Tibial artery (tissue), 4 donors: ENCODE measurements around the gene TPPP.
A peak's percentile ranks its signal among the peaks of the same experiment; 100 is the strongest.
"Not testable (repeated sequence)": the region's sequence is repeated elsewhere in the genome, so short reads cannot be mapped to it uniquely, and the experiment has no call there.

Experiments
- DNase-seq, 2 donors: peaks; one replicate each; pipeline ENCODE4 v3.0.0-alpha.2; 2019
- H3K27ac ChIP-seq, 2 donors: fragments of 200-600 bp; sonication (generic) in 1 of 2; 1 replicate in 1 of 2; 2 replicates in 1 of 2; pipeline ENCODE4 v1.5.1; 2018 to 2019; ENCODE audit warnings: mild to moderate bottlenecking in 1 of 2
- H3K27me3 ChIP-seq, 2 donors: fragments of 200-600 bp; sonication (generic) in 1 of 2; one replicate each; pipeline versions ENCODE4 v1.5.1 to v1.6.0; 2016 to 2019
- H3K36me3 ChIP-seq, 3 donors: fragments of 200-600 bp; sonication (generic) in 2 of 3; one replicate each; pipeline ENCODE4 v1.5.1; 2016 to 2019; ENCODE audit warnings: mild to moderate bottlenecking in 2 of 3
- H3K4me1 ChIP-seq, 4 donors: fragments of 200-600 bp; sonication (generic) in 2 of 4; 1 replicate in 3 of 4; 2 replicates in 1 of 4; pipeline ENCODE4 v1.5.1; 2016 to 2019
- H3K4me3 ChIP-seq, 2 donors: fragments of 200-600 bp; sonication (generic) in 1 of 2; 1 replicate in 1 of 2; 2 replicates in 1 of 2; pipeline ENCODE4 v1.5.1; 2018 to 2019; ENCODE audit warnings: mild to moderate bottlenecking in 2 of 2
- H3K9me3 ChIP-seq, 3 donors: fragments of 200-600 bp; sonication (generic) in 1 of 3; one replicate each; pipeline ENCODE4 v1.5.1; 2016 to 2019
- intact Hi-C: fragments of 100-400 bp; cut with DNase I; formaldehyde crosslinking; loops from one replicate; pipeline ENCODE4 v1.15.0; 2023; ENCODE audit warnings: low total_unique reads

The TPPP gene

DNA sequence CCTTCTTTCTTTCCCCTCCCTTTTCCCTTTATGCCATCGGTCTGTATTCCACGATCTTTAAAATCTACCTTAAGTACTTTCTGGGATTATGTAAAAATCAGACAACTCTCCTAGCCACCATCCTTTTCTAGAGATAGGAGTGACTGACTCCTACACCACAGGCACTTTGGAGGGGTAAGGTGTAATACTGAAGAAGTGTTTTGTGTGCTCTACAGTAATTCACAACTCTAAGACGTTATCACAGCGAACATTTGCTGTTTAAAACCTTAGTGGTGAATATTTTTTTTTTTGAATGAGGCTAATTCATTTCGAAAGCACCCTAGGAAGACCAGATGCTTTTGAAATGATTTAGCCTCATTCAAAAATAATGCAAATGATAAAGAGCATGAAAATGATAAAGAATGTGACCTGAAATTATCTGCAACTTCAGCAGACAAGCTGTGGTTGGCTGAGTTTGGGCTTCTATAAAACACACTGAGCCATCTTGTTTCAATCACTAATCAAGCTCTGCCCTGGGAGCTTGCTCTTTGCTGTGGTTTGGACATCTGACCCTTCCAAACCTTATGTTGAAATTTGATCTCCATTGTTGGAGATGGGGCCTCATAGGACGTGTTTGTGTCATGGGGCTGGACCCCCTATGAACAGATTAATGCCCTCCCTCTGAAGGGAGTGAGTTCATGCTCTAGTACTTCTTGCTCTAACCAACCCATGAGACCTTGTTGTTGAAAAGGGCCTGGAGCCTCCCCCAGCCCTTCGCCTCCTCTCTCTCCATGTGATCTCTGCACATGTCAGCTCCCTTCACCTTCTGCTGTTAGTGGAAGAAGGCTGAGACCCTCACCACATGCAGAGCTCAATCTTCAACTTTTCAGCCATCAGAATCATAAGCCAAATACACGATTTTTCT is 21.3 kb upstream of the TPPP start:
- DNase-seq, H3K9me3 ChIP-seq, H3K36me3 ChIP-seq, H3K4me1 ChIP-seq, H3K4me3 ChIP-seq, H3K27me3 ChIP-seq, intact Hi-C loops, H3K27ac ChIP-seq: not testable (repeated sequence)

DNA sequence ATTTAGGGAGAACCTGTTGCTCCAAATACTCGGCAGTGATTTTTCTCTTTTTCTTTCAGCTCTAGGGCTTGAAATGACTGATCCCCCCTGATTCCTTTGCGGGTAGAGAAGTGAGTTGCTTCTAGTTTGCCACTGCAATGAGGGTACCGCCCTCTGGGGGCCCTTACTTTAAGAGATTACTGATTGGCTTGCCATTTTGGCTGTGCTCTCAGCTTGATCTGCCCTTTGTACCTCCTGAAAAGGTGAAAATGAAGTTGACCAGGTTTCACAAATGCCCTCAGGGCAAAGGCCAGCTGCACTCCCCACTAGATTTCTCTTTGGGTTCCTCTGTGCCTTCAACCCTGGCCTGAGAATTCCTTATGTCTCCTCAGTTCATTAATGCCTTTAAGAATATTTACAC is 20.5 kb upstream of the TPPP start:
- DNase-seq, H3K9me3 ChIP-seq, intact Hi-C loops, H3K36me3 ChIP-seq, H3K4me3 ChIP-seq, H3K4me1 ChIP-seq, H3K27ac ChIP-seq, H3K27me3 ChIP-seq: not testable (repeated sequence)

DNA sequence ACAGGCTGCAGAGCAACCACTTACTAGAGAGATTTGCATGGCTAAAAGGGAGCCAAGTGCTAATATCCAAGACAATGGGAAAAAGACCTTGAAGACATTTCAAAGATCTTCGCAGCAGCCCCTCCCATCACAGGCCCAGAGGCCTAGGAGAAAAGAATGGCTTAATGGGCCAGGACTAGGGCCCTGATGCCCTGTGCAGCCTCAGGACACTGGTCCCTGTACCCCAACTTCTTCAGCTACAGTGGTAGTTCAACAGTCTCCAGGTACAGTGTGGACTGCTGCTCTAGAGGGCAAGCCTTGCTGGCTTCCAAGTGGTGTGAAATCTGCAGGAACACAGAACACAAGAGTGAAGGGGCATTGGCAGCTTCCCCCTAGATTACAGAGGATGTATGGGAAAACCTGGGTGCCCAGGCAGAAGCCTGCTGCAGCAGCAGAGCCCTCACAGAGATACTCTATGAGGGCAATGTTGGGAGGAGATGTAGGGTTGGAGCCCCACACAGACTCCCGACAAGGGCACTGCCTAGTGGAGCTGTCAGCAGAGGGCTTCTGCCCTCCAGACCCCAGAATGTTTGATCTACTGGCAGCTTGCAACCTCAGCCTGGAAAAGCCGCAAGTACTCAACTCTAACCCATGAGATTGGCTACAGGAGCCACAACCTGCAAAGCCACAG is 15.8 kb upstream of the TPPP start:
- H3K27me3 ChIP-seq, H3K27ac ChIP-seq, DNase-seq, H3K36me3 ChIP-seq, H3K9me3 ChIP-seq, H3K4me1 ChIP-seq, intact Hi-C loops, H3K4me3 ChIP-seq: not testable (repeated sequence)

DNA sequence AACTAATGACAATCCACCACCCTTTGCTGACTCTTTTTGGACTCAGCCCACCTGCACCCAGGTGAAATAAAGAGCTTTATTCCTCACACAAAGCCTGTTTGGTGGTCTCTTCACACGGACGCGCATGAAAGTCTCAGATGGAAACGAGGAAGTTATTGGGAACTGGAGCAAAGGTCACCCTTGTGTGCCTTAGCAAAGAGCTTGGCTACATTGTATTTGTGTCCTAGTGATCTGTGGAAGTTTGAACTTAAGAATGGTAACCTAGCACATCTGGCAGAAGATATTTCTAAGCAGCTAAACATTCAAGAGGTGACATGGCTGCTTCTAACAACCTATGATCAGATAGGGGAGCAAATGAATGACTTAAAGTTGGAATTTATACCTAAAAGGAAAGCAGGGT is 15.2 kb upstream of the TPPP start:
- H3K36me3 ChIP-seq, DNase-seq, H3K9me3 ChIP-seq, H3K4me3 ChIP-seq, H3K27ac ChIP-seq, H3K27me3 ChIP-seq, H3K4me1 ChIP-seq, intact Hi-C loops: not testable (repeated sequence)

DNA sequence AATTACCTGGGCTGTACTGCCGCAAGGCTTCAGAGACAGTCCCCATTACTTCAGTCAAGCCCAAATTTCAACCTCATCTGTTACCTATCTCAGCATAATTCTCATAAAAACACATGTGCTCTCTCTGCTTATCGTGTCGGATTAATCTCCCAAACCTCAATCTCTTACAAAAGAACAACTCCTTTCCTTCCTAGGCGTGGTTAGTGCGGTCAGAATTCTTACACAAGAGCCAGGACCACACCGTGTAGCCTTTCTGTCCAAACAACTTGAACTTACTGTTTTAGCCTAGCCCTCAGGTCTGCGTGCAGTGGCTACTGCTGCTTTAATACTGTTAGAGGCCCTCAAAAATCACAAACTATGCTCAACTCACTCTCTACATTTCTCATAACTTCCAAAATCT is 13.0 kb upstream of the TPPP start:
- H3K36me3 ChIP-seq, H3K27ac ChIP-seq, H3K27me3 ChIP-seq, DNase-seq, H3K4me3 ChIP-seq, H3K9me3 ChIP-seq, intact Hi-C loops, H3K4me1 ChIP-seq: not testable (repeated sequence)

DNA sequence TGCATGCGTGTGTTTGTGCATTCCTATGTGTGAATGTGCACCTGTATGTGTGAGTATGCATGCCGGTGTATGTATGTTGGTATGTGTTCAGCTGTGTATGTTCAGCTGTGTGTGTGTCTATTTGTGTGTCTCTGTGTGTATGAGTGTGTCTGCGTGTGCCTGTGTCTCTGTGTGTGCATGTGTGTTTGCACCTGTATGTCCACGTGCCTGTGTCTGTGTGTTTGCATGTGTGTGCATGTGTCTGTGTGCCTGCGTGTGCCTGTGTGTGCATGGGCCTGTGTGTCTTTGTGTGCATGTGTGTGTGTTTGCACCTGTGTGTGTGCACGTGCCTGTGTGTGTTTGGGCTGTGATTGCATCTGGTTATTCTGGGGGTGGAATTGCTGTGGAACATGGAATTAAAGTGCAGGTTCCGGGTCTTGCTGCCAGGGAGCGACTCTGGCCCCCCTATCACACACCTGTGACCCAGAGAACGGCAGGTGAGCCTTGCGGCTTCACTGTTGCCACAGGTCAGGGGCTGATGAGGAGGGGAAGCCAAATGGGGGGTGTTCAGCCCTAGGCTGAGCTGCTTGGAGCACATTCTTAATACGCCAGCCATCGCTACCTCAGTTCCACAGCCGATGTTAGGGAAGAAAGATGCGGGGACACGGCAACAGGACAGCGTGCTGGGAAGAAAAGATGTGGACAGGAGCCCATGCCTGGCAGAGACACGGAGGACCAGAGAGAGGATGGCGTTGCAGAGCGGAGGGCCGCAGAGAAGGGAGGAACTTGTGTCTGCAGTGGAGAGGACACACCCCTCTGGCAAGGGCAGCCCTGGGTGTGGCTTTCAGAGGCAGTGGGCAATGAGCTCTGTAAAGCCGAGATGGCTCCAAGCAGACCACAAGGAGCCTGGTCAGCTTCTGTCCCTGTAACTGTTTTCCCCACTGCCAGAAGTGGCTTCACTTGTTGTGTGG is 3.9 kb upstream of the TPPP start:
- H3K9me3 ChIP-seq = peaks cover 0 to 35% (median 17%) of the 10 kb centered on the region in 3 donors
- H3K27me3 ChIP-seq, DNase-seq, intact Hi-C loops, H3K36me3 ChIP-seq, H3K4me1 ChIP-seq, H3K27ac ChIP-seq, H3K4me3 ChIP-seq: not testable (repeated sequence)

DNA sequence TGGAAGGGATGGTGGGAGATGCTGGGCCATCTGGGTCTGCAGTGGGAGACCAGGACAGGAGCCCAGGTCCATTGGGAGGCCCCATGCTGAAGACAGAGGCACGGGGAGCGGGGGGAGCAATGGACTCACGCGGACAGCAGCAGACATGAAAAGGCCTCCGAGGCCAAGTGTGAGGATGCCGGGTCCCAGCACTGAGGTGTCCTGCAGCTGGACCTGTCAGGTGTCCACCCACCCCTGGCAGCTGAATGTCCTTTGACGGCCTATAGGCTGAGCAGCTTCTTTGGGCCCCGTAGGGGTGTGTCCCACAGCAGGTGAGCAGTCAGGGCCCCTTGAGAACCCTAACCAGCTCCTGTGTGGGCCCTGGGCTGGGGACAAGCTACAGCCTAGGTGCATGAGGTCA is 3.0 kb upstream of the TPPP start:
- H3K4me1 ChIP-seq, H3K27me3 ChIP-seq, H3K36me3 ChIP-seq, H3K4me3 ChIP-seq, intact Hi-C loops, H3K27ac ChIP-seq, DNase-seq: not testable (repeated sequence)
- H3K9me3 ChIP-seq = peaks cover 0 to 35% (median 17%) of the 10 kb centered on the region in 3 donors

DNA sequence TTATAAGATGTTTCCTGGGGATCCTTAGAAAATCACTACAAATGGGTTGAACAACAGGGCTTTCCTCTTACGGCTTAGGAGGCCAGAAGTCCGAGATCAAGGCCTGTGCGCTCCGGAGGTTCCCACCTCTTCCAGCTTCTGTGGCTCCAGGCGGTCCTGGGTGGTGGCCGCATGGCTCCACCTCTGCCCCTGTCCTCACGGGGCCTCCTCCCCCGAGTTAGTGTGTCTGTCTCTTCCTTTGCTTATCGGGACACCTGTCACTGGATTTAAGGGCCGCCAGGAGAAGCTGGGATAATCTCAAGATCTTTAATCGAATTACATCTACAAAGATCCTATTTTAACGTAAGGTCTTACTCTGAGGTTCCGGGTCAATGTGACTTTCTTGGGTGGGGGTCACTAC is 2.3 kb upstream of the TPPP start:
- H3K36me3 ChIP-seq, intact Hi-C loops, H3K4me1 ChIP-seq, DNase-seq, H3K27me3 ChIP-seq, H3K27ac ChIP-seq, H3K4me3 ChIP-seq: not testable (repeated sequence)
- H3K9me3 ChIP-seq = peaks cover 0 to 27% (median 17%) of the 10 kb centered on the region in 3 donors

DNA sequence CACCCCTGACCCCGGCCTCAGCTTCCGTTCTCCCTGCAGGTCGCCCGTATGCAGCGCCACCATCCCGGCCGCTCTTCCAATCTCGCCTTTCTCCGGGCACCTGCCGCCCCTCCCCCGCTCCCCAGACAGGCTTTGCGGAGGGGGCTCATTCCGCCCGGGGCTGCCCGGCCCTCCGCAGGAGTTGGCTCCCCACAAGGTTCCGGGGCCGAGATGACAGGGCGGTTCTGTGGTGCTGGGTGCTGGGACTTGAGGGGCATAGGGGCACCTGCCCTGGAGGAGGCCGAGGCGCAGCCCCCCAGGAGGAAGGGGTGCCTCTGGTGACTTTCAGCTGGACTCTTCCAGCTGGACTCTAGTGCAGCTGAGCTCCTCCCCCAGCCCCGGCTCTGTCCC is 885 bp upstream of the TPPP start:
- H3K27ac ChIP-seq, H3K4me1 ChIP-seq, H3K36me3 ChIP-seq, H3K27me3 ChIP-seq, DNase-seq: not testable (repeated sequence)
- peak overlapping the region; percentile 59 to 73 for H3K4me3 ChIP-seq
- intact Hi-C loops = loop anchor here (5.0 kb wide), 1 partner anchor 88 kb away; the partner anchor contains the start of gene ZDHHC11B
- peaks cover 0 to 17% (median 13%) of the 10 kb centered on the region in 3 donors for H3K9me3 ChIP-seq

DNA sequence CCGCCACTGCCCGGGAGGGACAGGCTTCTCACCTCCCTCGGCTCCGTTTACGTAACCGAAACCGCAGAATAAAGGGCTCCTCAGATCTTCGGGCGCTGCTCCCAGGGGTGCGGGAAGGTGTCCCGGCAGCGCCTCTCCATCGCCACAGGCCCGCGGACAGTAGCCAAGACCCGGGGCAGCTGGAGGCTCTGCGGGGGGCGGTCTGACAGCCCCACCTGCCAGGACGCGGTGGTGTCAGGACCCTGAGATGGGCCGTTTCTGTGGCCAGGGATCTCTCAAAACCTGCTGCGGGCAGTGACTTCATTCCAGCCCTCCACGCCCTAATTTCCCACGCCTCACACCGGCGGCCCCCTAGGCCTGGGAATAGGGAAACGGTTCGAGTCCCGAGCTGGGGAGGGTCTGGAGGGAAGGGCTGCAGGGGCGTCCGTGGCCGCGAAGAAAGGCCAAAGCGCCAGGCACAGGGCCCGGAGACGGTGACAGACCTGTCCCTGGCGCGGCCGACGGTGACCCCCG is 567 bp downstream of the TPPP start:
- not testable (repeated sequence) for H3K9me3 ChIP-seq, H3K4me1 ChIP-seq, H3K36me3 ChIP-seq, DNase-seq, H3K27me3 ChIP-seq
- intact Hi-C loops = loop anchor here (5.0 kb wide), 1 partner anchor 90 kb away; the partner anchor contains the start of gene ZDHHC11B
- Histone ChIP-seq H3K27ac (peak overlapping the region; percentile 44 to 61), H3K4me3 (peak overlapping the region; percentile 59 to 73)
